WTC11 (cell line): ENCODE measurements around the gene SMARCC2. TPM values are rescaled to one million over a fixed set of nuclear protein-coding genes. Genes with fewer than 3 reads are reported as not detected.

Experiments
- ATF1 ChIP-seq: sonication (generic); formaldehyde crosslinking; IDR thresholded peaks from 2 replicates; pipeline ENCODE4 v1.8.1; 2023; ENCODE audit warnings: mild to moderate bottlenecking, moderate library complexity, missing genetic modification reagents
- CREM ChIP-seq: sonication (generic); formaldehyde crosslinking; IDR thresholded peaks from 2 replicates; pipeline ENCODE4 v1.8.1; 2022; ENCODE audit warnings: mild to moderate bottlenecking, missing genetic modification reagents, moderate library complexity
- ELF4 ChIP-seq: sonication (generic); formaldehyde crosslinking; IDR thresholded peaks from 2 replicates; pipeline ENCODE4 v1.8.1; 2022; ENCODE audit warnings: low read depth, mild to moderate bottlenecking, moderate library complexity, missing genetic modification reagents
- EMX1 ChIP-seq: fragments of 250-450 bp; sonication (Bioruptor Pico); IDR thresholded peaks from 2 replicates; pipeline ENCODE4 v1.8.0; 2021; ENCODE audit warnings: mild to moderate bottlenecking
- FOXJ3 ChIP-seq: sonication (generic); formaldehyde crosslinking; IDR thresholded peaks from 2 replicates; pipeline ENCODE4 v1.9.0; 2021; ENCODE audit warnings: missing genetic modification reagents, mild to moderate bottlenecking, borderline replicate concordance
- FOXK1 ChIP-seq: sonication (generic); formaldehyde crosslinking; IDR thresholded peaks from 2 replicates; pipeline ENCODE4 v1.8.0; 2022; ENCODE audit warnings: mild to moderate bottlenecking, moderate library complexity, missing genetic modification reagents
- GTF2I ChIP-seq: fragments of 250-450 bp; sonication (Bioruptor Pico); conservative IDR thresholded peaks from 2 replicates; pipeline ENCODE4 v1.4.0; 2021; ENCODE audit warnings: mild to moderate bottlenecking
- IRF2 ChIP-seq: sonication (generic); formaldehyde crosslinking; IDR thresholded peaks from 2 replicates; pipeline ENCODE4 v1.8.0; 2022; ENCODE audit warnings: low read depth, missing genetic modification reagents, borderline replicate concordance
- JUN ChIP-seq: sonication (generic); formaldehyde crosslinking; IDR thresholded peaks from 2 replicates; pipeline ENCODE4 v1.8.0; 2023; ENCODE audit warnings: mild to moderate bottlenecking, missing genetic modification reagents
- NFATC4 ChIP-seq: fragments of 250-450 bp; sonication (Bioruptor Pico); IDR thresholded peaks from 2 replicates; pipeline ENCODE4 v1.9.0; 2021; ENCODE audit warnings: mild to moderate bottlenecking
- NR2C2 ChIP-seq: sonication (generic); formaldehyde crosslinking; IDR thresholded peaks from 2 replicates; pipeline ENCODE4 v1.8.0; 2022; ENCODE audit warnings: mild to moderate bottlenecking, missing genetic modification reagents
- NR3C1 ChIP-seq: sonication (generic); formaldehyde crosslinking; conservative IDR thresholded peaks from 2 replicates; pipeline ENCODE4 v1.8.1; 2023; ENCODE audit warnings: low read depth, mild to moderate bottlenecking, missing genetic modification reagents
- OVOL2 ChIP-seq: fragments of 250-450 bp; sonication (Bioruptor Pico); IDR thresholded peaks from 2 replicates; pipeline ENCODE4 v1.9.0; 2021; ENCODE audit warnings: mild to moderate bottlenecking, borderline replicate concordance
- RORB ChIP-seq: fragments of 250-450 bp; sonication (Bioruptor Pico); IDR thresholded peaks from 2 replicates; pipeline ENCODE4 v1.9.0; 2021; ENCODE audit warnings: mild to moderate bottlenecking
- STAT6 ChIP-seq: sonication (generic); formaldehyde crosslinking; conservative IDR thresholded peaks from 2 replicates; pipeline ENCODE4 v1.8.1; 2023; ENCODE audit warnings: mild to moderate bottlenecking, low read depth, missing genetic modification reagents, moderate library complexity
- USF1 ChIP-seq: sonication (generic); formaldehyde crosslinking; IDR thresholded peaks from 2 replicates; pipeline ENCODE4 v1.8.0; 2022; ENCODE audit warnings: mild to moderate bottlenecking, missing genetic modification reagents
- ZMAT4 ChIP-seq: fragments of 250-450 bp; sonication (Bioruptor Pico); IDR thresholded peaks from 2 replicates; pipeline ENCODE4 v1.9.0; 2021; ENCODE audit warnings: mild to moderate bottlenecking
- ZNF121 ChIP-seq: sonication (generic); formaldehyde crosslinking; IDR thresholded peaks from 2 replicates; pipeline ENCODE4 v1.8.0; 2023; ENCODE audit warnings: missing genetic modification reagents
- ZNF423 ChIP-seq: fragments of 250-450 bp; sonication (Bioruptor Pico); IDR thresholded peaks from 2 replicates; pipeline ENCODE4 v2.1.2; 2022; ENCODE audit warnings: mild to moderate bottlenecking, moderate library complexity
- total RNA-seq: library from RNA; stranded (reverse); gene quantifications from 3 replicates; pipeline ENCODE4 v1.2.3, GENCODE V29; 2021
- TF ChIP-seq, protein P1 (sequence below): fragments of 200-600 bp; IDR thresholded peaks from 2 replicates; pipeline ENCODE4 v1.8.0; 2022; ENCODE audit warnings: antibody characterized with exemption
- TF ChIP-seq, protein P2 (sequence below): sonication (generic); formaldehyde crosslinking; IDR thresholded peaks from 2 replicates; pipeline ENCODE4 v1.8.1; 2022; ENCODE audit warnings: missing genetic modification reagents, borderline replicate concordance
- TF ChIP-seq, protein P3 (sequence below): sonication (generic); formaldehyde crosslinking; IDR thresholded peaks from 2 replicates; pipeline ENCODE4 v1.8.0; 2023; ENCODE audit warnings: missing genetic modification reagents, mild to moderate bottlenecking, borderline replicate concordance
- TF ChIP-seq, protein P4 (sequence below): fragments of 250-450 bp; sonication (Bioruptor Pico); IDR thresholded peaks from 2 replicates; pipeline ENCODE4 v1.8.0; 2021; ENCODE audit warnings: mild to moderate bottlenecking
- TF ChIP-seq, protein P5 (sequence below): sonication (generic); formaldehyde crosslinking; IDR thresholded peaks from 2 replicates; pipeline ENCODE4 v1.8.1; 2023; ENCODE audit warnings: mild to moderate bottlenecking, moderate library complexity, missing genetic modification reagents

Gene SMARCC2
- total RNA-seq, 1 experiment from 2014 or later: 76.8 TPM

DNA sequence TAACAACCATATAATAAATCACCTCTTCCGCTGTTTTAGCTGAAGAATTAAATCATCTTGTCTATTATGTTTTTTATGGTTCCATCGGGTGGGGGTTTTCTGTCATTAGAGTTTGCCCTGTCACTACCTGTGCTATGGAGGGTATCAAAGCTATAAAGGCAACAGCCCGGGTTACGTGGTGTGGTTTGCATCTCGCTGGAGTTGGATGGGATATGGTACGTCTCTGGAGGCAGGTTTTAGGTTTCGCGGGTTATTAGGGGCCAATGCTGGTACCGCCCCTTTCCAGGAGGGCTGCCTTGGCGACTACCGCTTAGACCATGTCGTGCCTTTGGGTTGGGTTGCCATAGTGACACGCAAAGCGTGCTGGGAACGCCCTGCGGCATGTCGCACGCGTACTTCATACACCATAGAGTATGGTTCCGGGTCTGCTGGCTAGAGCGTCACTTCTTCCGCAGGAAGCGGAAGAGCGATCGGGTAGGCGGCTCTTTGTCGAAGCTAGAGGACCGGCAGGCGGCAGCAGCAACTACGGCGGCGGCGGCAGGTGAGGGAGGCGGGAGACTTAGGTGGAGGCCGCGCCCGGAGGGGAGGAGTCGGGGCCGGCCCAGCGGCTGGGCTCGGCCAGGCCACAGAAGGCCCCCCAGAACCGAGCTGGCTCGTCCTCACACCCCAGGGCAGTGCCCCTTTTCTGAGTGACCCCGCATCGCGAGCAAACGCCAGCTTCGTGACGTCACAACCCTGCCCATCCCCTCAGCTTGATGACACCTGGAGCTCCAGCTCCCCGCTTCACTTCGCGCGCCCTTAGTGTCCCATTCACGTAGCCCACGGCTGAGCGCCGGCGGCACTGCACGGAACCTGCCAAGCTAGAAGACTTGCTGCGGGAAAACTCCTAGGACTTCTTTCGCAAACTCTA, 71.2 kb downstream of the SMARCC2 start, which contains the start of gene ZC3H10 (continued):
- TF ChIP-seq, protein P1, sequence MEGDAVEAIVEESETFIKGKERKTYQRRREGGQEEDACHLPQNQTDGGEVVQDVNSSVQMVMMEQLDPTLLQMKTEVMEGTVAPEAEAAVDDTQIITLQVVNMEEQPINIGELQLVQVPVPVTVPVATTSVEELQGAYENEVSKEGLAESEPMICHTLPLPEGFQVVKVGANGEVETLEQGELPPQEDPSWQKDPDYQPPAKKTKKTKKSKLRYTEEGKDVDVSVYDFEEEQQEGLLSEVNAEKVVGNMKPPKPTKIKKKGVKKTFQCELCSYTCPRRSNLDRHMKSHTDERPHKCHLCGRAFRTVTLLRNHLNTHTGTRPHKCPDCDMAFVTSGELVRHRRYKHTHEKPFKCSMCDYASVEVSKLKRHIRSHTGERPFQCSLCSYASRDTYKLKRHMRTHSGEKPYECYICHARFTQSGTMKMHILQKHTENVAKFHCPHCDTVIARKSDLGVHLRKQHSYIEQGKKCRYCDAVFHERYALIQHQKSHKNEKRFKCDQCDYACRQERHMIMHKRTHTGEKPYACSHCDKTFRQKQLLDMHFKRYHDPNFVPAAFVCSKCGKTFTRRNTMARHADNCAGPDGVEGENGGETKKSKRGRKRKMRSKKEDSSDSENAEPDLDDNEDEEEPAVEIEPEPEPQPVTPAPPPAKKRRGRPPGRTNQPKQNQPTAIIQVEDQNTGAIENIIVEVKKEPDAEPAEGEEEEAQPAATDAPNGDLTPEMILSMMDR: no peak
- peak; percentile 90; the same call in 1 of the 2 replicates for TF ChIP-seq NR3C1 (CRISPR knock-in tag)
- no peak for TF ChIP-seq OVOL2 (CRISPR knock-in tag)
- TF ChIP-seq, protein P2, sequence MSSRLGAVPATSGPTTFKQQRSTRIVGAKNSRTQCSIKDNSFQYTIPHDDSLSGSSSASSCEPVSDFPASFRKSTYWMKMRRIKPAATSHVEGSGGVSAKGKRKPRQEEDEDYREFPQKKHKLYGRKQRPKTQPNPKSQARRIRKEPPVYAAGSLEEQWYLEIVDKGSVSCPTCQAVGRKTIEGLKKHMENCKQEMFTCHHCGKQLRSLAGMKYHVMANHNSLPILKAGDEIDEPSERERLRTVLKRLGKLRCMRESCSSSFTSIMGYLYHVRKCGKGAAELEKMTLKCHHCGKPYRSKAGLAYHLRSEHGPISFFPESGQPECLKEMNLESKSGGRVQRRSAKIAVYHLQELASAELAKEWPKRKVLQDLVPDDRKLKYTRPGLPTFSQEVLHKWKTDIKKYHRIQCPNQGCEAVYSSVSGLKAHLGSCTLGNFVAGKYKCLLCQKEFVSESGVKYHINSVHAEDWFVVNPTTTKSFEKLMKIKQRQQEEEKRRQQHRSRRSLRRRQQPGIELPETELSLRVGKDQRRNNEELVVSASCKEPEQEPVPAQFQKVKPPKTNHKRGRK (CRISPR knock-in tag): no peak
- no peak for TF ChIP-seq ZNF121 (CRISPR knock-in tag)
- TF ChIP-seq ZNF423: no peak; the same call in 1 of the 2 replicates
- peak; percentile 36; the same call in 1 of the 2 replicates for TF ChIP-seq JUN (CRISPR knock-in tag)
- TF ChIP-seq FOXJ3 (CRISPR knock-in tag): peak; percentile 42; the same call in 1 of the 2 replicates
- TF ChIP-seq, protein P3, sequence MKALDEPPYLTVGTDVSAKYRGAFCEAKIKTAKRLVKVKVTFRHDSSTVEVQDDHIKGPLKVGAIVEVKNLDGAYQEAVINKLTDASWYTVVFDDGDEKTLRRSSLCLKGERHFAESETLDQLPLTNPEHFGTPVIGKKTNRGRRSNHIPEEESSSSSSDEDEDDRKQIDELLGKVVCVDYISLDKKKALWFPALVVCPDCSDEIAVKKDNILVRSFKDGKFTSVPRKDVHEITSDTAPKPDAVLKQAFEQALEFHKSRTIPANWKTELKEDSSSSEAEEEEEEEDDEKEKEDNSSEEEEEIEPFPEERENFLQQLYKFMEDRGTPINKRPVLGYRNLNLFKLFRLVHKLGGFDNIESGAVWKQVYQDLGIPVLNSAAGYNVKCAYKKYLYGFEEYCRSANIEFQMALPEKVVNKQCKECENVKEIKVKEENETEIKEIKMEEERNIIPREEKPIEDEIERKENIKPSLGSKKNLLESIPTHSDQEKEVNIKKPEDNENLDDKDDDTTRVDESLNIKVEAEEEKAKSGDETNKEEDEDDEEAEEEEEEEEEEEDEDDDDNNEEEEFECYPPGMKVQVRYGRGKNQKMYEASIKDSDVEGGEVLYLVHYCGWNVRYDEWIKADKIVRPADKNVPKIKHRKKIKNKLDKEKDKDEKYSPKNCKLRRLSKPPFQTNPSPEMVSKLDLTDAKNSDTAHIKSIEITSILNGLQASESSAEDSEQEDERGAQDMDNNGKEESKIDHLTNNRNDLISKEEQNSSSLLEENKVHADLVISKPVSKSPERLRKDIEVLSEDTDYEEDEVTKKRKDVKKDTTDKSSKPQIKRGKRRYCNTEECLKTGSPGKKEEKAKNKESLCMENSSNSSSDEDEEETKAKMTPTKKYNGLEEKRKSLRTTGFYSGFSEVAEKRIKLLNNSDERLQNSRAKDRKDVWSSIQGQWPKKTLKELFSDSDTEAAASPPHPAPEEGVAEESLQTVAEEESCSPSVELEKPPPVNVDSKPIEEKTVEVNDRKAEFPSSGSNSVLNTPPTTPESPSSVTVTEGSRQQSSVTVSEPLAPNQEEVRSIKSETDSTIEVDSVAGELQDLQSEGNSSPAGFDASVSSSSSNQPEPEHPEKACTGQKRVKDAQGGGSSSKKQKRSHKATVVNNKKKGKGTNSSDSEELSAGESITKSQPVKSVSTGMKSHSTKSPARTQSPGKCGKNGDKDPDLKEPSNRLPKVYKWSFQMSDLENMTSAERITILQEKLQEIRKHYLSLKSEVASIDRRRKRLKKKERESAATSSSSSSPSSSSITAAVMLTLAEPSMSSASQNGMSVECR (CRISPR knock-in tag): peak; percentile 97
- TF ChIP-seq ATF1 (CRISPR knock-in tag): peak; percentile 98
- no peak for TF ChIP-seq ELF4 (CRISPR knock-in tag)
- peak; percentile 86 for TF ChIP-seq NR2C2 (CRISPR knock-in tag)
- TF ChIP-seq, protein P4, sequence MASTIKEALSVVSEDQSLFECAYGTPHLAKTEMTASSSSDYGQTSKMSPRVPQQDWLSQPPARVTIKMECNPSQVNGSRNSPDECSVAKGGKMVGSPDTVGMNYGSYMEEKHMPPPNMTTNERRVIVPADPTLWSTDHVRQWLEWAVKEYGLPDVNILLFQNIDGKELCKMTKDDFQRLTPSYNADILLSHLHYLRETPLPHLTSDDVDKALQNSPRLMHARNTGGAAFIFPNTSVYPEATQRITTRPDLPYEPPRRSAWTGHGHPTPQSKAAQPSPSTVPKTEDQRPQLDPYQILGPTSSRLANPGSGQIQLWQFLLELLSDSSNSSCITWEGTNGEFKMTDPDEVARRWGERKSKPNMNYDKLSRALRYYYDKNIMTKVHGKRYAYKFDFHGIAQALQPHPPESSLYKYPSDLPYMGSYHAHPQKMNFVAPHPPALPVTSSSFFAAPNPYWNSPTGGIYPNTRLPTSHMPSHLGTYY (CRISPR knock-in tag): peak; percentile 100
- TF ChIP-seq IRF2 (CRISPR knock-in tag): no peak
- peak; percentile 100 for TF ChIP-seq NFATC4 (CRISPR knock-in tag)
- no peak for TF ChIP-seq RORB
- no peak for TF ChIP-seq STAT6 (CRISPR knock-in tag)
- TF ChIP-seq ZMAT4: peak; percentile 84
- no peak for TF ChIP-seq GTF2I (CRISPR knock-in tag)
- TF ChIP-seq FOXK1 (CRISPR knock-in tag): peak; percentile 98
- TF ChIP-seq, protein P5, sequence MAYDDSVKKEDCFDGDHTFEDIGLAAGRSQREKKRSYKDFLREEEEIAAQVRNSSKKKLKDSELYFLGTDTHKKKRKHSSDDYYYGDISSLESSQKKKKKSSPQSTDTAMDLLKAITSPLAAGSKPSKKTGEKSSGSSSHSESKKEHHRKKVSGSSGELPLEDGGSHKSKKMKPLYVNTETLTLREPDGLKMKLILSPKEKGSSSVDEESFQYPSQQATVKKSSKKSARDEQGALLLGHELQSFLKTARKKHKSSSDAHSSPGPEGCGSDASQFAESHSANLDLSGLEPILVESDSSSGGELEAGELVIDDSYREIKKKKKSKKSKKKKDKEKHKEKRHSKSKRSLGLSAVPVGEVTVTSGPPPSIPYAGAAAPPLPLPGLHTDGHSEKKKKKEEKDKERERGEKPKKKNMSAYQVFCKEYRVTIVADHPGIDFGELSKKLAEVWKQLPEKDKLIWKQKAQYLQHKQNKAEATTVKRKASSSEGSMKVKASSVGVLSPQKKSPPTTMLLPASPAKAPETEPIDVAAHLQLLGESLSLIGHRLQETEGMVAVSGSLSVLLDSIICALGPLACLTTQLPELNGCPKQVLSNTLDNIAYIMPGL (CRISPR knock-in tag): peak; percentile 91
- TF ChIP-seq CREM: peak; percentile 88
- peak; percentile 60; the same call in 1 of the 2 replicates for TF ChIP-seq USF1
- TF ChIP-seq EMX1 (CRISPR knock-in tag): peak; percentile 100
